Measurements from ENCODE around the gene KRT83.

KRT83 gene

DNA sequence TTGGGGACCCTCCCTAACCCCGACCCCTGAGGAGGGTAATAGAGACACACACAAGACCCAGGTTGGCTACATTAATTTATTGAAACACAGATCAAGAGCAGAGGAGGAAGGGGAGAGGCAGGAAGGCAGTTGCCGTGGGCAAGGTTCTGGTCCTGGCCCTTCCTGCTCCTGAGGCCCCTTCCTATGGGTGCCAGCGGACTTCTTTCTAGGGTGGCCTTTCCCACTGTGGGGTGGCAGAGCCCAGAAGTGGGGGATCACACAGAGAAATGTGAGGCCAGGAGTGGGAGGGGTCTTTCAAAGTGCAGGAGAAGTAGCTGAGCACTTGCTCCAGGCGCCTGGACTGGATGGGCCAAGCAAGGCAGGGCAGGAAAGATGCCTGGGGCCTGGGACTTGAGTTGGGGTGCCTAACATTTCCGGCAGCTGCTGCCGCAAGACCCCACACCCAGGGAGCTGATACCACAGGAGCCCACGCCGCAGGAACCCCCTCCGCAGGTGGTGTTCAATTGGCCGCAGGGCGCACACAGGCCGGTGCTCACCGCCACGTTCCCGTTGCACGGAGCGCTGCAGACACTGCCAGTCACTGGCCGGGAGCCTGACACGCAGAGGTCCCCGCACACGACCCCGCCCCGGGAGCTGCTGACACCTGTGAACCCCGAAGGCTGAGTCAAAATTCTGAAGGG is 35.2 kb downstream of the KRT83 start:
- TF ChIP-seq, protein P1, sequence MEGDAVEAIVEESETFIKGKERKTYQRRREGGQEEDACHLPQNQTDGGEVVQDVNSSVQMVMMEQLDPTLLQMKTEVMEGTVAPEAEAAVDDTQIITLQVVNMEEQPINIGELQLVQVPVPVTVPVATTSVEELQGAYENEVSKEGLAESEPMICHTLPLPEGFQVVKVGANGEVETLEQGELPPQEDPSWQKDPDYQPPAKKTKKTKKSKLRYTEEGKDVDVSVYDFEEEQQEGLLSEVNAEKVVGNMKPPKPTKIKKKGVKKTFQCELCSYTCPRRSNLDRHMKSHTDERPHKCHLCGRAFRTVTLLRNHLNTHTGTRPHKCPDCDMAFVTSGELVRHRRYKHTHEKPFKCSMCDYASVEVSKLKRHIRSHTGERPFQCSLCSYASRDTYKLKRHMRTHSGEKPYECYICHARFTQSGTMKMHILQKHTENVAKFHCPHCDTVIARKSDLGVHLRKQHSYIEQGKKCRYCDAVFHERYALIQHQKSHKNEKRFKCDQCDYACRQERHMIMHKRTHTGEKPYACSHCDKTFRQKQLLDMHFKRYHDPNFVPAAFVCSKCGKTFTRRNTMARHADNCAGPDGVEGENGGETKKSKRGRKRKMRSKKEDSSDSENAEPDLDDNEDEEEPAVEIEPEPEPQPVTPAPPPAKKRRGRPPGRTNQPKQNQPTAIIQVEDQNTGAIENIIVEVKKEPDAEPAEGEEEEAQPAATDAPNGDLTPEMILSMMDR (IDR thresholded peaks at IDR 0.05; ENCODE audit: low read depth, low read length): no peak
- DNase-seq (ENCODE audit: extremely low read depth, low read depth): no peak

DNA sequence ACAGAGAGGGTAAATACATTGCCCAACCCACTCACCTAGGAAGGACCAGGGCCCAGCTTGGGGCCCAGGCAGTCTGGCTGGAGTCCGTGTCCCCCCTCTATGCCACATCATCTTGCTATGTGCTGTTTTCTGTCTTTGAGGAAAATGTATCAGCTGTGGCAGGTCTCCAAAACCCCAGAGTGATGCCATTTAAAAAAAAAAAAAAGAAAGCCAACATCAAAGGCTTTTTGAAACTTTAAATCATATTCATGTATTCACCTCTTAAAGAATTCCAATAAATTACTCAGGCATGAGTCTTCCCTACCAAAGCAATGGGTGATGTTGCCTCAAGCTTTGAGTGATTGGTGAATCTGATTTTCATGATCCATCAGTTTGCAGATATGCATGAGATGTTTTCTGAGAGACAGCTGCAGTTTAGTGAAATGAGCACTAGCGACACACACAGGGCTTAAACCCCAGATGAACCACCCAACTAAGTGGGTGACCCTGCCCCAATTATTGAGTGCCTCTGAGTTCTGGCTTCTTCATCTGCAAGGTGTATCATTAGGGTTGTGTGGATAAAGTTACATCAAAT is 35.9 kb downstream of the KRT83 start:
- no peak for DNase-seq (ENCODE audit: extremely low read depth, low read depth)
- TF ChIP-seq, protein P1 (IDR thresholded peaks at IDR 0.05; ENCODE audit: low read depth, low read length): no peak

DNA sequence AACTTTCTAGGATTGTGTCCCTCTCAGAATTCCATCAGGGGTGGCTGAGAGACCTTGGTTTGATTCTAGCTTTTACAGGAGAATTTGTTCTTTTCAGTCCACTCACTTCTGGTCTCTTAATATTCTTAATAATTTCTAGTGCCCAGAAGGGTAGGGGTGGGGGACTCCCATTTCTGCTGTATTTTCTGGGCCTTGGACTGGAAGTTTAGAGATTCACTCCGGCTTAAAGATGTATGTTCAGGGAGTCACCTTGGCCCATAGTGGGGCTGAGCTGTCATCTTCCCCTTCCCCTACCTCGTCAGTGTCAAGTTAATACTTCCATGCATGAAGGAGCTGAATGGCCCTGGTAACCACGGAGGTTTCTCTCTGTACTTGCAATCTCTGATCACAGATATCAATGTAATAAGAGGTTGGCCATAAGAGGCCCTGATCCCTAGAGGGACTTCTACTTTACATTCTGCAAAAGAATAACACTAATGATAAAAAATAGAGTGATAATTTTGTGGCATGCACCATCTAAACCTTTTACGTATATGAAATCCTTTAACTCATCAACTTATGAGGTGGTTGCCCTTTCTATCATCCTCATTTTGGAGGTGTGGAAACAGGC is 36.5 kb downstream of the KRT83 start:
- DNase-seq (ENCODE audit: extremely low read depth, low read depth): no peak
- TF ChIP-seq, protein P1 (IDR thresholded peaks at IDR 0.05; ENCODE audit: low read depth, low read length): no peak

DNA sequence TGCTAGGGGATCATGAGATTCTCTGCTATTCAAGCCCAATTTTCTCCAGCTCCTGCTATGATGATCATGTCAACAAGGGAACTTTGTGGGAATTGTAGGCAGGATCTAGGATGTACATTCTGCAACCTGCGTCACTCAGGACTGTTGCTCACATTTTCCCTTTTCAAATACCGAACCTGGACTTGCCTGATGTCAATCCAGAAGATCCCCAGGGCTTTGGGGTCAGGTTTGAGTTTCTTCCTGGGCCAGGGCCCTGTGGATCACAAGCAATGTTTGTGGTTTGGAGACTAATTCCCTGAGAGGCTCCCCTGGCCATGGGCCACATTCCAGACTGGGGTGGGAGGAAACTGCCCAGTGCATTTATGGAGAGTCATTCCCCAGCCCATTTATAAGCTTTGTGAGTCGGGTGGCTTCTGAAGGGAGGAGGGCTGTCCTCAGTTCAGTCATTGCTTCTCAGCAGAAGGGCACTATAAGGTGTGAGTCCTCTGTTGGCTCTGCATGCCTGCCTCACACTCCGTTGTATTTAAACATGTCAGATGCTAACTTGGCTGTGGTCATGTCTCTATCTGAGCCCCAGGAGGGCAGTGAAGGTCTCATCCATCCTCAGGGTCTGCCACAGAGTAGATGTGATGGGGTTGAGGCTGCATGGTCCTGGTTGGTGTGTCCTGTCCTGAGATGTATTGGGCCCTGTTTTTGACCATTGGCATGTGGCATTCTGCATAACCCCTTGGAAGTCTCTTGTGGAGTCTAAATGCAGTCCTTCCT is 40.2 kb downstream of the KRT83 start:
- DNase-seq (ENCODE audit: extremely low read depth, low read depth): peak; percentile 96
- TF ChIP-seq, protein P1 (IDR thresholded peaks at IDR 0.05; ENCODE audit: low read depth, low read length): no peak

DNA sequence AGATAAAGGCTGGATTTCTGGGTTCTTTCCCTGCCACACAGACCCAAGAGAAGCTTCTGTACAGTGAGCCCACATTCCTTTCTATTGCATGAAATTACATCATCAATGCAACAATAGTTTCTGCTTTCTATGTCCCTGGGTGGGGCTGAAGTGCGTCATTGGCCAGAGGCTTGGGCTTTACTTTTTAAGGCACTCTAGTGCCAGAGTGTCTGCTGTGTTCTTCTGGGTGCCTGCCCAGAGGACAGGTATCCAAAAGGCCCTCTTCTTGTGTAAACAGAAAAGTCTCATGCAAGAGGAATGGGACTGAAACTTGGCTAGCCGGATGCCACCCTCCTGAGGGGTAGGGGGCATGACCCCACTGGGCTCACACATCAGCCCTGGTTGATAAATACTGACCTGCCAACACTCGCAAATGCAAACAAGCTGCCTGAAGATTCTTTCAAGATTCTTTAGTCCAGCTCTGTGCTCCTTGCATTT is 40.8 kb downstream of the KRT83 start:
- TF ChIP-seq, protein P1 (IDR thresholded peaks at IDR 0.05; ENCODE audit: low read depth, low read length): no peak
- peak; percentile 93 for DNase-seq (ENCODE audit: extremely low read depth, low read depth)

DNA sequence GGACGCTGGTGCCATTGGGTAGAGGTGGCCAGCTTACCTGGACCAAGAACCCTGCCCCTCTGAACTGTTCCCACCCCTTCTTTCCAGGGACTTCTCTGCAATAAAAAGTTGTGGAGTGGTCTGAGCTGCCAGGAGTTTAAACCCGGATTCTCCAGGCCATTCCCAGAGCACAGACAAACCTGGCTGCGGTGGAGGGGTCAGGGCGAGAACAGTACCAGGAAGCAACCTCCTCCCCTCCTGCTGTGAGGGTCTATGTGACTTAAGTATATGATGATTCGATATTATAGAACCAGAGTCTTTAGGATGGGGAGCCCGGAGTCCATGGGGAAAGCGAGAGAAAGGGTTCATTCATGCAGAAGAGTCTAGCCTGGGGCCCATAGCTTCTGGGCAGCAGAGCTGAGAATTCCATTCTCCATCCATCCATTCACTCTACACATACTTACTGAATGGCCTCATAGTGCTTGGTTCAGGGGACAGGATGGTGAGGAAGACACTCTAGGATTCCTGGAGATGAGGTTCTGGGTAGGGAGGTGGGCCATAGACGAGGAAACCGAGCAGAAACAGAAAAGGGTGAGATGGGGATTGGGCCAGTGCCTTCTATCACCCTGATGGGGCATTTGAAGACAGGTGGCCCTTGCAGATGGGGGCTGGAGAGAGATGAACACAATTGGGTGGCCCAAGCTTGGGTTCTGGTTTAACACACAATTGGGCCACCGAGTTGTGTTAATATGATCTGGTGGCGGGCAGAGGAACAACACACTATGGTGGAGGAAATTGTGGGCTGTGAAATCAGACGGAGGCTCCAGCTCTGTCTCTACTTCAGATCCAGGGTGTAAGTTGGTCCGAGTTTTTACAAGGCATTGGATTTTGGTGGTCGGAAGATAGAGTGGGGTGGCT is 41.5 kb downstream of the KRT83 start:
- DNase-seq (ENCODE audit: extremely low read depth, low read depth): no peak
- TF ChIP-seq, protein P1 (IDR thresholded peaks at IDR 0.05; ENCODE audit: low read depth, low read length): no peak

All from AG09319 (cell line).